MCF 10A (cell line): ENCODE data around the gene VPS37D. TPM values are rescaled to one million over a fixed set of nuclear protein-coding genes. Genes with fewer than 3 reads are reported as not detected.
A peak's percentile ranks its signal among the peaks of the same experiment; 100 is the strongest.

ENCODE experiments used
- BruUV-seq: library from RNA; stranded (reverse); fragments of 400-500 nt; replicated peaks from 2 replicates; lab custom pipeline; 2021; lab: Mats Ljungman, UMichigan
- CTCF ChIA-PET: fragments of 300-600 bp; sonication (Branson Sonifier 250); formaldehyde crosslinking; extraction: SDS; loops from one replicate; lab custom pipeline; 2021; ENCODE audit warnings: antibody characterized with exemption, inconsistent platforms; lab: Yijun Ruan, JAX
- POLR2A ChIA-PET: fragments of 300-600, 350-650 bp; sonication (Branson Sonifier 250); formaldehyde crosslinking; extraction: SDS; loops from one replicate; lab custom pipeline; 2020; ENCODE audit warnings: antibody characterized with exemption, inconsistent platforms; lab: Yijun Ruan, JAX
- DNase-seq: peaks from one replicate; pipeline ENCODE4 v3.0.0-alpha.2; 2018; ENCODE audit not compliant: unreplicated experiment
- H3K27ac Mint-ChIP-seq: one replicate; pipeline ENCODE4 v1.8.0; 2022; ENCODE audit warnings: mild to moderate bottlenecking, low read depth, mixed read lengths; ENCODE audit not compliant: unreplicated experiment
- H3K27me3 Mint-ChIP-seq: one replicate; pipeline ENCODE4 v1.8.0; 2022; ENCODE audit warnings: mixed read lengths; ENCODE audit not compliant: insufficient read depth, unreplicated experiment
- H3K36me3 Mint-ChIP-seq: one replicate; pipeline ENCODE4 v1.8.0; 2022; ENCODE audit warnings: mild to moderate bottlenecking, moderate library complexity, mixed read lengths; ENCODE audit not compliant: insufficient read depth, unreplicated experiment
- H3K4me1 Mint-ChIP-seq: one replicate; pipeline ENCODE4 v1.8.0; 2022; ENCODE audit warnings: mixed read lengths; ENCODE audit not compliant: insufficient read depth, unreplicated experiment
- H3K4me3 Mint-ChIP-seq: one replicate; pipeline ENCODE4 v1.8.0; 2022; ENCODE audit warnings: mild to moderate bottlenecking, moderate library complexity, mixed read lengths; ENCODE audit not compliant: unreplicated experiment
- H3K9me3 Mint-ChIP-seq: one replicate; pipeline ENCODE4 v1.8.0; 2022; ENCODE audit warnings: mixed read lengths; ENCODE audit not compliant: unreplicated experiment
- intact Hi-C: fragments of 100-400 bp; cut with micrococcal nuclease; formaldehyde crosslinking; loops from 2 replicates; pipeline ENCODE4 v1.14.1; 2022
- total RNA-seq: library from RNA; stranded (reverse); gene quantifications from 2 replicates; pipeline ENCODE4 v1.2.3, GENCODE V29; 2022
- TF ChIP-seq, protein P1 (sequence below): fragments of 200-600 bp; IDR thresholded peaks from one replicate; pipeline ENCODE4 v1.8.0; 2022; ENCODE audit warnings: antibody characterized with exemption, mild to moderate bottlenecking; ENCODE audit not compliant: unreplicated experiment

Gene VPS37D
- total RNA-seq, 1 experiment from 2014 or later = 0.44 TPM

DNA sequence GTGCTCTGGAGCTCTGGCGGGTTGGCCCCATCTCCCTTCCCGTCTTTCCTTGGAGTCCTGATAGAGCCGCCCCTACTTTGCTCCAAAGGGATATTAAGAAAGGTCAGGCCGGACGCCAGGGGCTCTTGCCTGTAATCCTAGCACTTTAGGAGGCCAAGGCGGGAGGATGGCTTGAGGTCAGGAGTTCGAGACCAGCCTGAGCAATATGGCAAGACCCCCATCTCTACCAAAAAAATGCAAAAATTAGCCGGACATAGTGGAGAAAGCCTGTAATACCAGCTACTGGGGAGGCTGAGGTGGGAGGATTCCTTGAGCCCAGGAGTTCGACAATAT, 43.0 kb upstream of the VPS37D start:
- Mint-ChIP-seq H3K27ac (no peak overlapping the region), H3K9me3 (no peaks in the 10 kb centered on the region), H3K4me1 (no peaks in the 10 kb centered on the region), H3K36me3 (peaks cover 9% of the 10 kb centered on the region), H3K27me3 (peaks cover 8% of the 10 kb centered on the region), H3K4me3 (peak overlapping the region; percentile 57)
- TF ChIP-seq, protein P1, sequence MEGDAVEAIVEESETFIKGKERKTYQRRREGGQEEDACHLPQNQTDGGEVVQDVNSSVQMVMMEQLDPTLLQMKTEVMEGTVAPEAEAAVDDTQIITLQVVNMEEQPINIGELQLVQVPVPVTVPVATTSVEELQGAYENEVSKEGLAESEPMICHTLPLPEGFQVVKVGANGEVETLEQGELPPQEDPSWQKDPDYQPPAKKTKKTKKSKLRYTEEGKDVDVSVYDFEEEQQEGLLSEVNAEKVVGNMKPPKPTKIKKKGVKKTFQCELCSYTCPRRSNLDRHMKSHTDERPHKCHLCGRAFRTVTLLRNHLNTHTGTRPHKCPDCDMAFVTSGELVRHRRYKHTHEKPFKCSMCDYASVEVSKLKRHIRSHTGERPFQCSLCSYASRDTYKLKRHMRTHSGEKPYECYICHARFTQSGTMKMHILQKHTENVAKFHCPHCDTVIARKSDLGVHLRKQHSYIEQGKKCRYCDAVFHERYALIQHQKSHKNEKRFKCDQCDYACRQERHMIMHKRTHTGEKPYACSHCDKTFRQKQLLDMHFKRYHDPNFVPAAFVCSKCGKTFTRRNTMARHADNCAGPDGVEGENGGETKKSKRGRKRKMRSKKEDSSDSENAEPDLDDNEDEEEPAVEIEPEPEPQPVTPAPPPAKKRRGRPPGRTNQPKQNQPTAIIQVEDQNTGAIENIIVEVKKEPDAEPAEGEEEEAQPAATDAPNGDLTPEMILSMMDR = no peak
- ChIA-PET POLR2A (no interaction called here), CTCF (interaction anchor here (0.8 to 1.0 kb wide), 2 partner anchors 18 to 43 kb away, joined by 3 to 4 read pairs; partner anchors contain the start of gene VPS37D)
- no TSS peak for BruUV-seq
- DNase-seq = no peak
- intact Hi-C loops = loop anchor here (2.0 to 5.0 kb wide), 2 partner anchors 43 to 58 kb away; partner anchors contain the start of genes BUD23, DNAJC30 and VPS37D

DNA sequence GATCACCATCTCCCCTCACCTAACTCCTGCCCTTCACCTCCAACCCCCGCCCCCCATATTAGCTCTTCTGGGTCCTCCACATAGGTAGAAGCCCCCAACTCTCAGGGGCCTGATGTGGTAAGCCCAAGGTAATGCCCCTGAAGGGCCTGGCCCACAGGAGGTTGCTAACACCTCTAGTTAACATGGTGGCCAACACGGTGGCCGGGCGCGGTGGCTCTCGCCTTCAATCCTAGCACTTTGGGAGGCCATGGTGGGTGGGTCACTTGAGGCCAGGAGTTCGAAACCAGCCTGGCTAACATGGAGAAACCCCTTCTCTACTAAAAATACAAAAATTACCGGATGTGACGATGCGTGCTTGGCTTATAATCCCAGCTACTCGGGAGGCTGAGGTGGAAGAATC, 42.4 kb upstream of the VPS37D start:
- Mint-ChIP-seq H3K36me3 (peaks cover 9% of the 10 kb centered on the region), H3K4me1 (no peaks in the 10 kb centered on the region), H3K27ac (no peak overlapping the region), H3K4me3 (no peak overlapping the region), H3K27me3 (peaks cover 8% of the 10 kb centered on the region), H3K9me3 (no peaks in the 10 kb centered on the region)
- BruUV-seq = no TSS peak
- DNase-seq = no peak
- CTCF ChIA-PET = interaction anchor here (0.5 to 1.6 kb wide), 4 partner anchors 18 to 26 kb away, joined by 3 to 5 read pairs (median 4); no protein-coding TSS in a partner anchor
- intact Hi-C loops = loop anchor here (2.0 to 5.0 kb wide), 2 partner anchors 42 to 58 kb away; partner anchors contain the start of genes BUD23, DNAJC30 and VPS37D
- TF ChIP-seq, protein P1 = no peak
- POLR2A ChIA-PET = no interaction called here

DNA sequence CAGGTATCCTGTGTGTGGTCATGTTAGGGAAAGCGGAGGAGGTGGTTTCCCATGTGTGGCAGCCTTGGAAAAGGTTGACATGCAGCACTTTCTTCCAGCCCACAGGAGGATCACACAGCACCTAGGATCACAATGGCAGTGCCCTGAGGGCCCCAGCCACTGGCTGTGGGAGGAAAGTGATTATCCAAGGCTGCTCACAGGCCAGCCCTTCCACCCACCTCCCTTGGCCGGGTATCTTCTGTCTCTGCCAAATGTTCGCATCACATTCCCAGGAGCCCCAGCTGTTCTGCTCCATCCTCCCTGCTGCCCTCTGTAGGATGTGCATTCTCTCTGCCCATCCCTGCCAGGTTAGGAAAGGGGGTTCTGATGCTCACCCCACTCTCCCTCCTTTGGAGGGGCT, 40.8 kb upstream of the VPS37D start:
- intact Hi-C loops = loop anchor here (5.0 kb wide), 1 partner anchor 40 kb away; the partner anchor contains the start of gene VPS37D
- peak; percentile 62 for DNase-seq
- TF ChIP-seq, protein P1 = no peak
- Mint-ChIP-seq H3K27ac (no peak overlapping the region), H3K4me3 (no peak overlapping the region), H3K9me3 (no peaks in the 10 kb centered on the region), H3K4me1 (no peaks in the 10 kb centered on the region), H3K36me3 (peaks cover 9% of the 10 kb centered on the region), H3K27me3 (peaks cover 8% of the 10 kb centered on the region)
- POLR2A ChIA-PET = no interaction called here
- CTCF ChIA-PET = interaction anchor here (0.5 to 1.3 kb wide), 5 partner anchors 10 to 60 kb away, joined by 3 to 8 read pairs (median 3); no protein-coding TSS in a partner anchor
- no TSS peak for BruUV-seq

GRCh38 chr7:73628504-73628903, 39.1 kb upstream of the VPS37D start:
- H3K36me3 Mint-ChIP-seq = peaks cover 9% of the 10 kb centered on the region
- peaks cover 8% of the 10 kb centered on the region for H3K27me3 Mint-ChIP-seq
- no peaks in the 10 kb centered on the region for H3K9me3 Mint-ChIP-seq
- intact Hi-C loops = loop anchor here (5.0 kb wide), 1 partner anchor 39 kb away; the partner anchor contains the start of gene VPS37D
- no peak overlapping the region for H3K27ac Mint-ChIP-seq
- no peaks in the 10 kb centered on the region for H3K4me1 Mint-ChIP-seq
- DNase-seq = no peak
- ChIA-PET CTCF (interaction anchor here (0.7 to 2.6 kb wide), 11 partner anchors 16 to 229 kb away, joined by 3 to 12 read pairs (median 4); no protein-coding TSS in a partner anchor), POLR2A (interaction anchor here (0.9 to 1.0 kb wide), 2 partner anchors 11 to 53 kb away, joined by 3 to 7 read pairs; no protein-coding TSS in a partner anchor)
- TF ChIP-seq, protein P1 = no peak
- no TSS peak for BruUV-seq
- H3K4me3 Mint-ChIP-seq = no peak overlapping the region
